Measurements from ENCODE around the gene QRFPR.

- no peak for TF ChIP-seq POLR2AphosphoS5 (IDR thresholded peaks at IDR 0.05)
- TF ChIP-seq POLR2A (IDR thresholded peaks at IDR 0.05) = no peak
- TF ChIP-seq CTCF (IDR thresholded peaks at IDR 0.05 in 8 of 11, conservative IDR thresholded peaks at IDR 0.05 in 3 of 11) = no peak
Observed at GRCh38 chr4:121380776-121381462, at the start of gene QRFPR.

Data from spleen (tissue), 7 donors.